H1 (cell line): Measurements from ENCODE around the gene MAP3K10. TPM values are rescaled to one million over a fixed set of nuclear protein-coding genes. Genes with fewer than 3 reads are reported as not detected.

Experiments used
- CTCF ChIA-PET: fragments of 300-600 bp; sonication (Branson Sonifier 250); formaldehyde crosslinking; loops from one replicate; lab custom pipeline; 2021; ENCODE audit not compliant: partially characterized antibody; lab: Charles Lee
- POLR2A ChIA-PET: fragments of 300-600 bp; sonication (Branson Sonifier 250); formaldehyde crosslinking; loops from one replicate; lab custom pipeline; 2021; ENCODE audit warnings: inconsistent platforms; ENCODE audit not compliant: partially characterized antibody; lab: Charles Lee
- DNase-seq, 2 experiments: peaks; one replicate each; pipeline versions ENCODE4 v3.0.0 to v3.0.0-alpha.2; 2010 to 2022; ENCODE audit warnings: low spot score in 2 of 2, low read depth in 1 of 2, mixed read lengths in 1 of 2
- FAIRE-seq: peaks from 2 replicates; lab custom pipeline; 2011; peaks lifted over from hg19 to GRCh38; lab: Jason Lieb, UNC
- H2AFZ ChIP-seq: 2 replicates; pipeline ENCODE4 v1.8.1; 2012; ENCODE audit warnings: low read length, inconsistent platforms
- H2AK5ac ChIP-seq: 2 replicates; pipeline ENCODE4 v1.6.1; 2013; ENCODE audit warnings: low read depth, low read length
- H2BK120ac ChIP-seq: replicated peaks from 2 replicates; pipeline ENCODE3; 2013; ENCODE audit warnings: low read depth, low read length, inconsistent platforms
- H2BK12ac ChIP-seq: 2 replicates; pipeline ENCODE4 v1.6.1; 2013; ENCODE audit warnings: low read depth, low read length
- H2BK15ac ChIP-seq: 2 replicates; pipeline ENCODE4 v1.6.1; 2013; ENCODE audit warnings: low read length
- H2BK20ac ChIP-seq: 2 replicates; pipeline ENCODE4 v1.6.1; 2013; ENCODE audit warnings: low read length
- H2BK5ac ChIP-seq: 2 replicates; pipeline ENCODE4 v1.6.1; 2013; ENCODE audit warnings: low read depth, low read length
- H3K14ac ChIP-seq: 2 replicates; pipeline ENCODE4 v1.6.1; 2013; ENCODE audit warnings: inconsistent platforms; ENCODE audit not compliant: insufficient read length
- H3K18ac ChIP-seq: 2 replicates; pipeline ENCODE4 v1.6.1; 2013; ENCODE audit warnings: low read length; ENCODE audit errors: extremely low read depth
- H3K23ac ChIP-seq: 2 replicates; pipeline ENCODE4 v1.6.1; 2013; ENCODE audit warnings: inconsistent platforms; ENCODE audit not compliant: insufficient read length
- H3K23me2 ChIP-seq: 2 replicates; pipeline ENCODE4 v1.6.1; 2013; ENCODE audit warnings: low read depth, low read length
- H3K27ac ChIP-seq: 2 replicates; pipeline ENCODE4 v1.6.1; 2011; ENCODE audit warnings: low read depth, low read length, inconsistent platforms
- H3K27me3 ChIP-seq, 4 experiments: replicated peaks in 1 of 4; 1 replicate in 1 of 4; 2 replicates in 3 of 4; pipeline versions ENCODE4 v1.6.1 to v1.8.1; 2011 to 2013; ENCODE audit warnings: low read length in 3 of 4, mild to moderate bottlenecking in 3 of 4, inconsistent platforms in 2 of 4, mixed read lengths in 2 of 4, moderate library complexity in 1 of 4; ENCODE audit not compliant: control insufficient read depth in 3 of 4, insufficient read depth in 3 of 4; ENCODE audit errors: extremely low read depth in 1 of 4
- H3K36me3 ChIP-seq, 4 experiments: 2 replicates each; pipeline versions ENCODE4 v1.6.1 to v1.8.1; 2011 to 2013; ENCODE audit warnings: mild to moderate bottlenecking in 4 of 4, low read length in 3 of 4, moderate library complexity in 2 of 4, control low read depth in 1 of 4, inconsistent platforms in 1 of 4; ENCODE audit not compliant: insufficient read depth in 4 of 4, control insufficient read depth in 2 of 4
- H3K4ac ChIP-seq: replicated peaks from 2 replicates; pipeline ENCODE3; 2013; ENCODE audit warnings: low read length, low read depth, mixed read lengths, inconsistent platforms; ENCODE audit not compliant: insufficient read length
- H3K4me1 ChIP-seq, 4 experiments: replicated peaks in 1 of 4; 1 replicate in 1 of 4; 2 replicates in 3 of 4; pipeline versions ENCODE4 v1.6.1 to v1.8.1; 2011 to 2013; ENCODE audit warnings: low read length in 3 of 4, inconsistent platforms in 2 of 4, mixed read lengths in 1 of 4; ENCODE audit not compliant: insufficient read depth in 4 of 4, control insufficient read depth in 3 of 4
- H3K4me2 ChIP-seq, 2 experiments: 2 replicates each; pipeline versions ENCODE4 v1.6.1 to v1.8.1; 2011 to 2013; ENCODE audit warnings: low read depth in 2 of 2, low read length in 2 of 2, control low read depth in 1 of 2, inconsistent platforms in 1 of 2, mild to moderate bottlenecking in 1 of 2; ENCODE audit not compliant: insufficient read depth in 1 of 2
- H3K4me3 ChIP-seq, 4 experiments: fragments of 200-600, 300-600 bp in 1 of 4; sonication (generic), shearing (Covaris generic), sonication (Bioruptor Twin) in 1 of 4; 2 replicates each; pipeline versions ENCODE4 v1.5.1 to v1.8.1; 2011 to 2016; ENCODE audit warnings: low read length in 4 of 4, low read depth in 3 of 4, control low read depth in 2 of 4, inconsistent platforms in 2 of 4, mild to moderate bottlenecking in 2 of 4, mixed read lengths in 1 of 4, moderate library complexity in 1 of 4; ENCODE audit not compliant: insufficient read depth in 2 of 4; ENCODE audit errors: extremely low read depth in 1 of 4
- H3K56ac ChIP-seq: replicated peaks from 2 replicates; pipeline ENCODE3; 2013; ENCODE audit warnings: low read depth, mild to moderate bottlenecking, mixed read lengths, low read length, inconsistent platforms; ENCODE audit not compliant: insufficient read length
- H3K79me1 ChIP-seq: 2 replicates; pipeline ENCODE4 v1.6.1; 2013; ENCODE audit warnings: low read depth, low read length, control low read depth
- H3K79me2 ChIP-seq, 2 experiments: 2 replicates each; pipeline versions ENCODE4 v1.6.1 to v1.8.1; 2012 to 2013; ENCODE audit warnings: low read length in 2 of 2, mild to moderate bottlenecking in 2 of 2, inconsistent platforms in 1 of 2; ENCODE audit not compliant: insufficient read depth in 2 of 2, control insufficient read depth in 1 of 2
- H3K9ac ChIP-seq, 4 experiments: replicated peaks in 1 of 4; 1 replicate in 1 of 4; 2 replicates in 3 of 4; pipeline versions ENCODE4 v1.6.1 to v1.8.1; 2011 to 2013; ENCODE audit warnings: low read depth in 3 of 4, low read length in 3 of 4, control low read depth in 2 of 4, mild to moderate bottlenecking in 2 of 4, moderate library complexity in 2 of 4, inconsistent platforms in 1 of 4; ENCODE audit errors: extremely low read depth in 1 of 4
- H3K9me3 ChIP-seq, 2 experiments: 2 replicates each; pipeline versions ENCODE4 v1.6.1 to v1.8.1; 2012 to 2013; ENCODE audit warnings: mild to moderate bottlenecking in 2 of 2, moderate library complexity in 2 of 2, control low read depth in 1 of 2, inconsistent platforms in 1 of 2, low read depth in 1 of 2, low read length in 1 of 2, mixed read lengths in 1 of 2; ENCODE audit not compliant: insufficient read depth in 2 of 2
- H4K20me1 ChIP-seq, 2 experiments: replicated peaks in 1 of 2; 2 replicates each; pipeline versions ENCODE3 to v1.8.1; 2011 to 2013; ENCODE audit warnings: inconsistent platforms in 2 of 2, low read length in 2 of 2, mild to moderate bottlenecking in 1 of 2; ENCODE audit not compliant: insufficient read depth in 2 of 2, control insufficient read depth in 1 of 2
- H4K5ac ChIP-seq: 2 replicates; pipeline ENCODE4 v1.6.1; 2013; ENCODE audit warnings: low read length, low read depth, mixed read lengths, inconsistent platforms; ENCODE audit not compliant: insufficient read length
- H4K8ac ChIP-seq: 2 replicates; pipeline ENCODE4 v1.8.0; 2013; ENCODE audit warnings: mild to moderate bottlenecking, moderate library complexity, low read length, inconsistent platforms; ENCODE audit not compliant: insufficient read depth; ENCODE audit errors: extremely low read depth
- H4K91ac ChIP-seq: replicated peaks from 2 replicates; pipeline ENCODE3; 2013; ENCODE audit warnings: low read length, mixed read lengths, inconsistent platforms; ENCODE audit not compliant: insufficient read length
- CHD2 ChIP-seq: IDR thresholded peaks from 2 replicates; pipeline ENCODE4 v1.6.1; 2012; ENCODE audit warnings: low read length, improper control_type of control experiment
- GTF2F1 ChIP-seq: IDR thresholded peaks from 2 replicates; pipeline ENCODE4 v1.6.1; 2012; ENCODE audit warnings: low read depth, low read length, improper control_type of control experiment, borderline replicate concordance
- JUN ChIP-seq: IDR thresholded peaks from 2 replicates; pipeline ENCODE4 v1.6.1; 2011; ENCODE audit warnings: low read depth, mild to moderate bottlenecking, improper control_type of control experiment, low read length
- KDM4A ChIP-seq: IDR thresholded peaks from one replicate; pipeline ENCODE4 v1.7.1; 2012; ENCODE audit warnings: low read depth, mild to moderate bottlenecking, moderate library complexity, low read length, inconsistent platforms; ENCODE audit not compliant: severe bottlenecking
- KDM5A ChIP-seq: fragments of 200-600 bp; IDR thresholded peaks from 2 replicates; pipeline ENCODE4 v1.7.1; 2012; ENCODE audit warnings: mild to moderate bottlenecking, low read length, inconsistent platforms, mixed read lengths
- NRF1 ChIP-seq: IDR thresholded peaks from 2 replicates; pipeline ENCODE4 v1.6.1; 2011; ENCODE audit warnings: mild to moderate bottlenecking, low read depth, low read length, improper control_type of control experiment
- RAD21 ChIP-seq, 2 experiments: IDR thresholded peaks in 1 of 2; conservative IDR thresholded peaks in 1 of 2; 2 replicates each; pipeline ENCODE4 v1.6.1; 2011; ENCODE audit warnings: low read depth in 2 of 2, low read length in 2 of 2, improper control_type of control experiment in 1 of 2, inconsistent platforms in 1 of 2, mild to moderate bottlenecking in 1 of 2, moderate library complexity in 1 of 2
- SP1 ChIP-seq: IDR thresholded peaks from 2 replicates; pipeline ENCODE4 v1.6.1; 2011; ENCODE audit warnings: low read depth, low read length
- TAF7 ChIP-seq: optimal IDR thresholded peaks from 2 replicates; pipeline ENCODE3; 2011; ENCODE audit warnings: low read depth, mild to moderate bottlenecking, inconsistent platforms, low read length, moderate library complexity, borderline replicate concordance
- WGBS, 2 experiments: shearing (Covaris generic) in 1 of 2; methylation state at CpG; one replicate each; pipeline versions ENCODE4 v1.1.6 to v1.1.7; 2013 to 2015; ENCODE audit warnings: low lambda C conversion rate in 2 of 2, mixed read lengths in 2 of 2, inconsistent platforms in 1 of 2, low coverage in 1 of 2, missing lambda C conversion rate in 1 of 2; ENCODE audit not compliant: insufficient replicate concordance in 2 of 2, insufficient coverage in 1 of 2, insufficient read length in 1 of 2; ENCODE audit errors: extremely low coverage in 1 of 2, missing lambda C conversion rate in 1 of 2; 5-methylcytosine and 5-hydroxymethylcytosine counted together
- polyA plus RNA-seq, 7 experiments: library from polyadenylated mRNA; depleted of rRNA in 3 of 7; stranded (reverse) in 5 of 7; unstranded in 2 of 7; fragments of >200 nt in 5 of 7; fragments of 200-250 nt in 2 of 7; gene quantifications; 1 replicate in 5 of 7; 2 replicates in 1 of 7; 4 replicates in 1 of 7; pipeline versions ENCODE4 v1.2.1 to v1.2.3, GENCODE V29; 2011 to 2013; ENCODE audit warnings: missing spikeins in 2 of 7, mixed read lengths in 2 of 7
- total RNA-seq: library from RNA; stranded (reverse); fragmentation: NEBNext Ultra II Directional; extraction: Animal tissue kit (Norgen Biotek cat#: 25700); gene quantifications from 2 replicates; pipeline ENCODE4 v1.2.1, GENCODE V29; 2021
- TF ChIP-seq, protein P1 (sequence below): IDR thresholded peaks from 2 replicates; pipeline ENCODE4 v1.6.1; 2011; ENCODE audit warnings: low read depth, mild to moderate bottlenecking, low read length; ENCODE audit not compliant: insufficient read depth
- TF ChIP-seq, protein P2 (sequence below): IDR thresholded peaks from 2 replicates; pipeline ENCODE4 v1.6.1; 2011; ENCODE audit warnings: low read length, improper control_type of control experiment

MAP3K10 gene
- total and polyA plus RNA-seq, 2 of the 8 experiments (the other 6 are each of a cell fraction or from before 2014, with no cell fraction given) = 4.9 to 15.9 TPM

GRCh38 chr19:40245506-40246128, 54.4 kb downstream of the MAP3K10 start:
- no peak overlapping the region for H2BK5ac ChIP-seq
- WGBS, 2 experiments = 95% methylated on average over 8 of the region's 9 CpGs; no CpG with 5 or more reads in 1 of the 2 experiments
- TF ChIP-seq NRF1 (no peak), TAF7 (no peak), CHD2 (no peak), RAD21 (IDR thresholded peaks at IDR 0.05 in 1 of 2, conservative IDR thresholded peaks at IDR 0.05 in 1 of 2; ENCODE audit: low read depth in 2 of 2, low read length in 2 of 2) (no peak), SP1 (no peak), KDM5A (no peak), JUN (no peak), KDM4A (no peak), GTF2F1 (no peak)
- TF ChIP-seq, protein P1, sequence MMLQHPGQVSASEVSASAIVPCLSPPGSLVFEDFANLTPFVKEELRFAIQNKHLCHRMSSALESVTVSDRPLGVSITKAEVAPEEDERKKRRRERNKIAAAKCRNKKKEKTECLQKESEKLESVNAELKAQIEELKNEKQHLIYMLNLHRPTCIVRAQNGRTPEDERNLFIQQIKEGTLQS = no peak
- TF ChIP-seq, protein P2, sequence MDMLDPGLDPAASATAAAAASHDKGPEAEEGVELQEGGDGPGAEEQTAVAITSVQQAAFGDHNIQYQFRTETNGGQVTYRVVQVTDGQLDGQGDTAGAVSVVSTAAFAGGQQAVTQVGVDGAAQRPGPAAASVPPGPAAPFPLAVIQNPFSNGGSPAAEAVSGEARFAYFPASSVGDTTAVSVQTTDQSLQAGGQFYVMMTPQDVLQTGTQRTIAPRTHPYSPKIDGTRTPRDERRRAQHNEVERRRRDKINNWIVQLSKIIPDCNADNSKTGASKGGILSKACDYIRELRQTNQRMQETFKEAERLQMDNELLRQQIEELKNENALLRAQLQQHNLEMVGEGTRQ = no peak

More at GRCh38 chr19:40245506-40246128, 54.4 kb downstream of the MAP3K10 start:
- ChIA-PET CTCF (interaction anchor here (0.6 to 3.2 kb wide), 2 partner anchors 11 to 88 kb away, joined by 4 to 10 read pairs; no protein-coding TSS in a partner anchor), POLR2A (no interaction called here)
- Histone ChIP-seq H3K4me1 (no peaks in the 10 kb centered on the region; a peak in 1 of 7 replicates), H2BK12ac (no peak overlapping the region), H2AFZ (no peak overlapping the region), H3K23ac (no peak overlapping the region), H2BK120ac (no peak overlapping the region), H3K79me2 (no peaks in the 10 kb centered on the region; a peak in 1 of 4 replicates), H3K56ac (no peak overlapping the region), H3K4me3 (no peak overlapping the region), H3K9ac (no peak overlapping the region), H3K79me1 (peaks cover 5% of the 10 kb centered on the region; the same call in 1 of the 2 replicates), H4K20me1 (peaks cover 2 to 4% of the 10 kb centered on the region in 2 experiments), H2BK15ac (no peak overlapping the region), H3K23me2 (no peaks in the 10 kb centered on the region), H4K91ac (no peak overlapping the region), H3K18ac (no peak overlapping the region), H3K4me2 (no peak overlapping the region), H4K5ac (no peak overlapping the region), H3K9me3 (no peaks in the 10 kb centered on the region), H3K27me3 (no peaks in the 10 kb centered on the region), H4K8ac (no peak overlapping the region), H3K14ac (no peak overlapping the region), H2AK5ac (no peak overlapping the region), H3K4ac (no peak overlapping the region), H3K27ac (no peak overlapping the region), H3K36me3 (peaks cover 0 to 10% (median 6%) of the 10 kb centered on the region in 4 experiments; a peak in 4 of 8 replicates), H2BK20ac (no peak overlapping the region)
- DNase-seq (no peak), FAIRE-seq (no peak)
